Fibroblast of skin of abdomen (primary cell): ENCODE results near the gene DTD1.
"Not testable (repeated sequence)": the region's sequence is repeated elsewhere in the genome, so short reads cannot be mapped to it uniquely, and the experiment has no call there.

Experiments
- DNase-seq: peaks from one replicate; pipeline ENCODE4 v3.0.0-alpha.2; 2013

Gene DTD1

DNA sequence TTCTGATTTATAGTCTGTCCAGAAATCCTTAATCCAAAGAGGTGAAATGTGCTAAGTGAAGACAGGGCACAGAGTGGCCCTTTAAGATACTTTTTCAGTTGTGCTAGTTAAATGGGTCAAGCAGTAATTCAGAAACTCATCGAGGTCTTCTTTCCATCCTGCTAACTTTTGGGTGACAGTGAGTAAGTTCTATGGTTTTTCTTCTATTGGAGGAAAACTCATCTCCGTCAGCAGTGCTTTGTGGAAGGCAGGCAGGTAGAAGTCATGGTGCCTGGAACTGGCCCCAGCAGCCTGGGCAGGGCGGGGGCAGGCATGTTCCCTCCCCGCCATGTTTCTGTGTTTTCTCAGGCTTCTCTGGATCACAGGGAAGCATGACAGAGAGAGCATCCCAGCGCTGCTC, 159.2 kb downstream of the DTD1 start:
- no peak for DNase-seq

DNA sequence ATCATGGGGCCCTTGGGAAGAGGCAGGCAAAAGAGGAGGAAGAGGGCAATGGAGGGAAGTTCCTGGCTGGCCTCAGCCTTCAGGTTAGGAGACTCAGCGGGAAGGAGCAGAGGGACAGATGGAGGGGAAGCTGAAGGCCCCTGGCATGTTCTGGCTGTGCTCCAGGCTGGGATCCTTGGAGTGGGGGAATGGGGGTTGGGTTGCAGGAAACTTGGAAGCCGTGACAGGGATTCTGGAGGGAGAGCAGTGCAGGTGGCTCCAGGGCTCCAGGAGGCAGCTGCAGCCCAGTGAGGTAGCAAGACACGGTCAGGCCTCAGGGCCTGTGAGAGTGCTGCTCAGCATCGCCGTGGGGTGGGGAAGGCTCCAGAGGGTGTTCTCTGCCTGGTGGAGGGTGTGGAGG, 161.1 kb downstream of the DTD1 start:
- DNase-seq = no peak

DNA sequence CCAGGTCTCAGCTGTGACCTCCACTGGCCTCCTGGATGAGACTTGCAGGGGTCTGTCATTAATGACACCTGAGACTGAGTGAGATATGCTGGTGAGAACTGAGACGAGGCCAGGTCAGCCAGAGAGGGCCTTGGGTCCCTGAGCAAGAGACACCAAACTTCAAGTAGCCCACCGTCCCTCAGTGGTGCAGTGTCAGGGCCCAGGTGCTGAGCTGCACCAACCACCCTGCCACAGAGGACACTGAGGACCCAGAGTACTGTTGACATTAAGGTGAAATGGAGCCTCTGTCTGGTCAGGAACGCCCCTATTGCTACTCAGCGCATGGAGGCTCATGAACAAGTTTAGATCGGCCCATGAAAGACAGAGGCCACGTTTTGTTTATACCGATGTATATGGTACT, 161.7 kb downstream of the DTD1 start:
- no peak for DNase-seq

DNA sequence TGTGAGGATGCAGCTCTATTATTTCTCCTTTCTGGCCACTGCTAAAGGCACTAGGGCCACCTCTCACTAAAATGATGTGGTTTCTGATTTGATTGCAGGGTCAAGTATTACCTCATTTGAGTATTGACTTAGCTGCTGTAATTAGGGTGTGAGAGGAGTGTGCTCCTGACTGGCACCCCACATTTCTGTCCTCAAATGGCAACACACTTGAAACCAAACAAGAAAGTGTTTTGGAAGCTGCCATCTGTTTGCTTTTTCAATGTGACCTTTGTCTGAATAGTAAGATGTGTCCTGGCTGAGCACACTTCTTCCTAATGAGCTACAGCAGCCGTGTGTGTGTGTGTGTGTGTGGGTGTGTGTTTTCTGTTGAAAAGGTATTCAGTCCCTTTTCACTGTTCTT, 162.9 kb downstream of the DTD1 start:
- no peak for DNase-seq

DNA sequence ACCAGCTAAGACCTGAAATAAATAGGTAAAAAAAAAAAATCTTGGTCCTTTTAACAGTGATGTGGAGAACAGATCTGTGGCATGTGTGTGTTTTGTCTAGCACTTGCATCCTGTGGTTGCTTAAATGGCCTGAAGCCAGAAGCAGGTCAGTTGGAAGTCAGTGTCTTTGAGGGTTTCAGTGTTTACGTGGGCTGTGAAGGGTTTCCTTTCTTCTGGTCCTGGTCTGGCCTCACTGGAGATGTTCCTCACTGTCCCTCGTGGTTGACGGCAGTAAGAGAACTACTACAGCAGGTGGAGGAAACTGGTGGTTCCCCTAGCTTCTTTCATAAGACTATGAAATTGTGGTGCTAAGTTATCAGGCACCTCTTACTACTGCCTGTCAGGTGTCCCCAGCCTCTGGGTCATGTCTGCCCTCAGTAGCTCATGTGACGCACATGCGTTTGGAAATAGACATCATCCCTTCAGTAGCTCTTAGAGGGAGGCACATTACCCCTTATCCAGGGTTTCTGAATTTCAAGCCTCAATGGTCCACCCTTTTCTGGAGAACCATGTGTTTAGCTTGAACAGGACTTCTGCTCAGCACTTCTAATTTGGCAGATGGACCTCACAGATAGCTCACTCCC, 166.3 kb downstream of the DTD1 start:
- no peak for DNase-seq

DNA sequence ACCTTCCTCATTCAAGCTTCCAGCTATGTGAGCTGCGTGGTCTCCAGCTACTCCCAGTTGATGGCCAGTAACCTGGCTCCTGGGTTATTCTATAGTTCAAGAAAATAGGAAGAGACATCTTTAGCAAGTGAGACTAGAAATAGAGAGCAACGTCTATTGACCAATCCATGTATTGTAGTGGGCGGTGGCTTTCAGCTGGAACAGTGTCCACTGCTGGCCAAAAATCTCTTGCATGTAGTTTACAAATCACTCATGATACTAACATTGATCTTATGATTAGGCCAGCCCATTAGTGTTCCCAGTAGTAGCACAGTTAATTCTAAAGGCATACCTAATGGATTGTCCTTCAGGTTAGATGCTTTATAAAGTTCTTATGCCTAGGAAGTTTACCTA, 166.8 kb downstream of the DTD1 start:
- no peak for DNase-seq

DNA sequence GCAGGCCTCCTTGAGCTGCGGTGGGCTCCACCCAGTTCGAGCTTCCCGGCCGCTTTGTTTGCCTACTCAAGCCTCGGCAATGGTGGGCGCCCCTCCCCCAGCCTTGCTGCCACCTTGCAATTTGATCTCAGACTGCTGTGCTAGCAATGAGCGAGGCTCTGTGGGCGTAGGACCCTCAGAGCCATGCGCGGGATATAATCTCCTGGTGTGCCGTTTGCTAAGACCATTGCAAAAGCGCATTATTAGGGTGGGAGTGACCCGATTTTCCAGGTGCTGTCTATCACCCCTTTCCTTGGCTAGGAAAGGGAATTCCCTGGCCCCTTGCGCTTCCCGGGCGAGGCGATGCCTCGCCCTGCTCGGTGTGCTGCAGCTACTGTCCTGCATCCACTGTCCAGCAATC, 173.0 kb downstream of the DTD1 start:
- DNase-seq = not testable (repeated sequence)

DNA sequence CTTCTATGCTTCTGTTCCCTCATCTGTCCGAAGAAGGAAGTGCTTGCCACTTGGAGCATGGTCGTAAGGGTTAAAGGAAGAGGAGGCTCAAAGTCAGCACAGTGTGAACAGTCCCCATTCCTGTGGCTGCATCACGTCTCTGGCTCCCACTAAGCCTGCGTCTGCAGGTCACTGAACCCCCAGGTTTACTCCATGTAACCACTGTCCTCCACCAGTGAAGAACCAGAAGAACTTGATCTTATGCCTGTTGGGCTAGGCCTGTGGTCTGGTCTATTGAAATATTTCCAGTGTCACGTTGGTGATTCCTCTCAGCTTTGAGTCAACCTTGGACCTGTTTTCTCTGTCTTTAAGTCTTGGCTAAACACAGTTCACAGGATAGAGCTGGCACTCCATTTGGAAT, 179.8 kb downstream of the DTD1 start:
- DNase-seq = no peak

DNA sequence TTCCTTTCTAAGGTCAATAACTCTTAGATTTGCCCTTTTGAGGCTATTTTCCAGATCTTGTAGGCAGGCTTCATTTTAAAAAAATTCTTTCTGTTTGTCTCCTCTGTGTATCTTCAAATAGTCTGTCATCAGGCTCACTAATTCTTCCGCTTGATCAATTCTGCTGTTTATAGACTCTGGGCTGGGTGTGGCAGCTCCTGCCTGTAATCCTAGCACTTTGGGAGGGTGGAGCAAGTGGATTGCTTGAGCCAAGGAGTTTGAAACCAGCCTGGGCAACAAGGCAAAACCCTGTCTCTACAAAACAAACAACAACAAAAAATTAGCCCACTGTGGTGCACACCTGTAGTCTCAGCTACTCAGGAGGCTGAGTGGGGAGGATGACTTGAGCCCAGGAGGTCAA, 185.7 kb downstream of the DTD1 start:
- DNase-seq = no peak

DNA sequence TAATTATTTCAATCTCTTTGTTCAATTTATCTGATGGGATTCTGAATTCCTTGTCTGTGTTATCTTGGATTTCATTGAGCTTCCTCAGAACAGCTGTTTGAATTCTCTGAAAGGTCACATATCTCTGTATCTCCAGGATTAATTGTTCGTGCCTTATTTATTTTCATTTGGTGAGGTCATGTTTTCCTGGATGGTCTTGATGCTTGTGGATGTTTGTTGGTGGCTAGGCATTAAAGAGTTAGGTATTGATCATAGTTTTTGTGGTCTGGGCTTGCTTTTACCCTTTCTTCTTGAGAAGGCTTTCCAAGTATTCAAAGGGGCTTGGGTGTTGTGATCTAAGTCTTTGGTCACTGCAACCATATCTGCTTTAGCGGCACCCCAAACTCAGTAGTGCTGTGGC, 186.4 kb downstream of the DTD1 start:
- DNase-seq = no peak

DNA sequence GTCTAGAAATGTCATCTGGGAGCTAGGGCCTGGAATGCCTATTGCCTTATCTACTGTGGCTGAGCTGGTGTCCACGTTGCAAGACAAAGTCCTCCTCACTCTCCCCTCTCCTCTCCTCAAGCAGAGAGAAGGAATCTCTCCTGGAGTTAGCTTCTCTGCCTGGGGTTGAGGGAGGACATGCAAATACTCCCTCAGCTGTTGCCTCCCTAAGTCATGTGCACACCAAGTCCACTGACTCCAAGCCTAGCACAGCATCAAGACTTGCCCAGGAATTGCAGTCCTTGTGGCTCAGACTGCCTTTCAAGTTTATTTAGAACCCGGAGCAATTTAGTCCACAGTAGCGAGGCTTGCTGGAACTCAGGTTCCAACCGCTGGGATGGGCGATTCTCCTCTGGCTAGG, 187.8 kb downstream of the DTD1 start:
- no peak for DNase-seq

DNA sequence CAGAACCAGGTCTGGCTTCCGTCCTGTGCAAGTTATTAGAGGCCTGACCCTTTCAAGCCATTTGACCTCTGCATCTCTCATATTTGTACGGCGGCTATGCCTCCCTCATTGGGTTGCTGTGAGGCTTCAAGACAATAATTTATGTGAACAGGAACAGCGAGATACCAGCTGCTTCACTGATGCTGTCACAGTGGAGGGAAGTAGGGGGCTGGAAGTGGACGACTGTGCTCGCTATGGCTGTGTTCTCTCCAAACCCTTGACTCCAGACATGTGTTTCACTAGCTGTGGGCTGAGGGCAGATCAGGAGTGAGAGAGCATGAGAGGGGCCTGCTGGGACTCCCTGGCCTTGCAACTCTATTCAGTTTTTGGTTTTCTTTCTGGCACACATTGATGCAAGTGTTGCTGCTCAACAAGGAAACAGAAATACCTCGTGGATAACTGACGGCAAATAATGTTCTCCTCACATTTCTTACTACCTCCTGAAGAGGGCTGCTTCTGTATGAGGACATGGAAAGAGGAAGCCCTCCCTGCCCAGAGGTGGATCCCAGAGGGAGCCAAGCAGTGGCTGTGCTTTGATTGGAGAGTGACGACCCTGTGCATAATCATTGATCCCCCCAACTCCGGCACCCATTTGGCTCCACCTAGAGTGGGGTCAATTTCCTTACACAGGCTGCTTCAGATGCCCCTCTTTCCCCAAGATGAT, 191.0 kb downstream of the DTD1 start:
- DNase-seq = no peak

DNA sequence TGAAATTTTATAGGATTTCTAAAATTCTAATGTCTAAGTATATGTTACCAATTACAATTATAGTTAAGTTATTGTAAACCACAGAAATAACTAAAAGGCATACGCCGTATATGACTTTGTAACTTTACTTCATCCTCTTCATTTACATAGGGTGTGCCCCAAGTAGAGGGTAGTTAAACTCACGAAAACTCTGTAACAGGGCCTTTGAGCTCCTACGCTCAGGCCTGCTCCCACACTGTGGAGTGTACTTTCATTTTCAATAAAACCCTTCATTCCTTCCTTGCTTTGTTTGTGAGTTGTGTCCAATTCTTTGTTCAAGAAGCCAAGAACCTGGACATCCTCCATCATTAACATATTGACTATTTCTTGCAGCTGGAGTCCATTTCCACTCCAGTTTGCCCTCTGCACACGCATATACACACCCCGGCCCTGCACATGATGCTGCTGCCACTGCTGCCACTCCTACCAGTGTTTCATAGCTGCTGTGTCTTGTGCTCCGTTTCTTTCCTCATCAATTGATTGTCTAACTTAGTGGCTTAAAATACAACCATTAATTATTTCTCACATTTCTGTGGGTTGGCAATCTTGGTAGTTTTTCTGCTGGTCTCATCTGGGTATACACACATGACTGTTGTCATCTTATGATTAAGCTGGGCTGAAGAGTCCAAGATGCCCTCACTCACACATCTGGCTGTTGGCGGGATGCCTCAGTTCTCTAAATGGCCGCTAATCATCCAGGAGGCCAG, 192.7 kb downstream of the DTD1 start:
- DNase-seq = no peak

DNA sequence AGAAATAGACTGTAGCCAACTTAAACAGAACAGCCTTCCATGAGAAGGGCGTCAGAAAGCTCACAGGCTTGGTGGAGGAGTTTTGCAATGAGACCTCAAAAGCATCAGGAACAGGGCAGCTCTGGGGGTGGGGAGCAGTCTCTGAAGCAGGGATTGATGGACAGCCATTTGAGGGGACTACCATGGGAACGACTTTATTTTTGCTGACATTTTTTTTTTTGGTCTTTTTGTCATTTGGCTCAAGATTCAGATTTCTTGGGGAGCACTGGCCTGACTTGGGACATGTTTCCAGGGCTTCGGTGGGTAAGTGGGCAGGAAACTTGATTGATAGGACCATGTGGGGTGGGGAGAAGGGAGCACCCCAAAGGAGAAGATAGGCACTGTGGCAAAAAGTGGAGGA, 193.7 kb downstream of the DTD1 start:
- DNase-seq = no peak

DNA sequence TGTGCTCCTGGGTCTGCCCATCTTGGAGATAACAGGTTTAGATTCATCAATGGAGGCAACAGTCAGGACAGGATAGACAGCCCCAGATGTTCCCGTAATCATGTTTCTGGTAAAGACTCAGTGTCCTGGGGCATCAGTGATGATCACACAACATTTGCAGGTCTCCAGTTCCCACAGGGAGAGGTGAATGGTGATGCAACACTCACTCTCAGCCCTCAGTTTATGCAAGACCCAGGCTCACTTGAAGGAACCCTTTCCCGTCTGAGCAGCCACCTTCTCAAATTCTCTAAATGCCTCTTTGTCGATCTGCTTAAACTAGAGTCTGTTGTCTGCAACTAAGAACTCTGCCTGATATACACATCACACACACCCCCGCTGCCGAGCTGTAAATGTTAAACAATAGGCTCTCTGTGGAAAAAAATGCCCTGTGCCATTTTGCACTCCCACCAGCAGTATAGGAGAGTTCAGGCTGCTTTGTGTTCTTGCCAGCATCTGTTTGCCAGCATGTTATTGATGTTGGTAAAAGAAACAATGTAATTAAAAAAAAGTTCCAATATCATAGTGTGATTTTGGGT, 195.6 kb downstream of the DTD1 start:
- DNase-seq = no peak

DNA sequence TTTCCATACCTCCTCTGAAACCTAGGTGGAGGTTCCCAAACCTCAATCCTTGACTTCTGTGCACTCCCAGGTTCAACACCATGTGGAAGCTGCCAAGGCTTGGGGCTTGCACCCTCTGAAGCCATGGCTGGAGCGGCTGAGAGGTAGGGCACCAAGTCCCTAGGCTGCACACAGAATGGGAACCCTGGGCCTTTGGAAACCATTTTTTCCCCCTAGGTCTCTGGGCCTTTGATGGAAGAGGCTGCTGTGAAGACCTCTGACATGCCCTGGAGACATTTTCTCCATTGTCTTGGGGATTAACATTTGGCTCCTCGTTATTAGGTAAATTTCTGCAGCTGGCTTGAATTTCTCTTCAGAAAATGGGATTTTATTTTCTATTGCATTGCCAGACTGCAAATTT, 199.2 kb downstream of the DTD1 start:
- DNase-seq = not testable (repeated sequence)

DNA sequence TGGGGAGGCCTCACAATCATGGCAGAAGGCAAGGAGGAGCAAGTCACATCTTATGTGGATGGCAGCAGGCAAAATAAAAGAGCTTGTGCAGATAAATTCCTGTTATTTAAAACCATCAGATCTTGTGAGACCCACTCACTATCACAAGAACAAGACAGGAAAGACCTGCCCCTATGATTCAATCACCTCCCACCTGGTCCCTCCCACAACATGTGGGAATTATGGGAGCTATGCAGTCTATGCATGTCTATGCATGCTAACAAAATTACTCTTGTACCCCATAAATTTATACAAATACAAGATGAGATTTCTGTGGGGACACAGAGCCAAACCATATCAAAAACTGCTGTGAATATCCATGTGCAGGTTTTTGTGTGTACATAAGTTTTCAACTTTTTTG, 200.2 kb downstream of the DTD1 start:
- DNase-seq = no peak

DNA sequence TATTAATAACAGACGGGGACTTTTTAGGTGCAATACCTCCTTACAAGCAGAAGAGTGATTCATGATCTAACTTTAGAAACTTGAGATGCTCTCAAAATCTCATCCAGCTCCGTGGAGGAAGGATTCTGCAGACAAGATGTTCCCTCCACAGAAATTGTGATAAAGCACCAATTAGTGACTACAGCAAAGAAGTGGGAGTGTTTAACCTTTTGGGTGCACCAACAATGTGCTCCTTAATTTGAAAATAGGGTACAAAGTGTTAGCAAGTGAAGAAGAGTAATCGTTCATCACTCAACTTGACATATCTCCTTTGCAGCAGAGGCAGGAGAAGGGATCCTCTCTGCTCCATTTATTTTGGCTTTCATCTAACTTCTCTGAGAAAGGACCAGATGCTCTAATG, 202.9 kb downstream of the DTD1 start:
- DNase-seq = no peak

DNA sequence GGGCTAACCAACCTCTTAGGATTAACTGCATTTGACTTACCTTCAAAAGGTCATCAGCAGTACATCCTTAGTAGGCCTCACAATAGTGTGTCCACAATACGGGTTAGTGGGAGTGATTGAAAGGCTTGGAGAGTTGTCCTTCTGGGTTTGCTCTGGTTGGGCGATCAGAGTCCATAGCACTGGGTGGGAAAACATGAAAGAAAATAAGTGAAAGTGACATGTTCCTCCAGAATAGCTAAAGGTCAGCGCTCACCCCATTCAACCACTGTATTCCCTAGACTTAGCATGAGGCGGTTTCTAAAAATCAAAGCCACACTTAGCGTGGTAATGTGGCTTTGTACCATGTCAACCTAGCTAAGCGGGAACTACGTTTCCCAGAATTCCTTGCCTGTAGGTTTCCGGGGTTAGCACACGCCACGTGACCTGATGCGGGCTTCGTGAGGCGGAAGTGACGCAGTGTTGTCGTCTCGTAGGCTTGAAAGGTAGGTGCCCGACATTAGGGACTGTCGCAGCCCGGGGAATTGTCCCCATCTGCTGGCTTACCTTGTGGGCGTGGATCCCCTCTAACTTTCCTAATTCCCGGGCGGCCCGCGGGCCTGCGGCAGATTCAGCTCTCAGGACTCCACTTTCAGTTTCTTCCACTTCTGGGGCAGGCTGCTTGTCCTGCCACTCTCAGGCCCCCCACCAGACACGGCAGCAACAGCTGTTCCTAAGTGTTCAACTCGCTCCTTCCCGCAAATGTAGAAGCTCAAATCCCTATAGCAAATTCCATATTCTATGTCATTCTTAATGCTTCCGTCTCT, 206.0 kb downstream of the DTD1 start:
- peak; percentile 88 for DNase-seq

DNA sequence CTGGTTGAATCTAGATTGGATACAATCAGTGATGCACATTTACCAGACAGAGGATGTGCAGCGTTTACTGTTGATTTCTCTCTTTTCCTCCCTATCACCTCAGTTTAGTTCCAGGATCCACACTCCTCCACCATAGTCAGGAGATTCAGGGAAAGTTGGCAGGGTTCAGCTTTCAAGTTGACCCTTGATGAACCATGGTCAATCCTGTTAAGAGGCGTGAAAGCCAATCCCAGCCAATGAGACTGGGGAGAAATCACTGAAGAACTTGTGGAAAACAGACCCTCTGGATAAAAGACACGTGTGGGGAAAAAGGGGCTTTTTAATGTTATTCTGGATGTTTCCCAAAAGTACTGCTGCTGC, 206.6 kb downstream of the DTD1 start:
- no peak for DNase-seq

DNA sequence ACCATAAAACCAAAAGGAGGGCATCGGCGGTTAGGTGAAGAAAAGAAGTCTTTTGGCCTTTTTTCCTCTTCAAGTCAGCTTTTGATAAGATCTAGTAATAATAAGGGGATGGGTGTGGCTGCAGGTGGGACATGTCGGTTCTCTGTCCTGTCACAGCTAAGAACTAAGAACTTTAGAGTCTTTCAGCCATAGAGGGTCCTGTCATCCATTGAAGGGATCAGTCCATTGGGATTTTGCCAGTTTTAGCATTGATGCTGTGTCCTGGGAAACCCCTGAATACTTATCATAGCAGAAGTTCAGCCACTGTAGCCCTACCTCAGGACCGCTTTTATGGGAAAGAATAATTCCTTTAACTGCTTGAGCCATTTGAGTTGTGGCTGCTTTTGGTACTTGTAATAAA, 207.5 kb downstream of the DTD1 start:
- DNase-seq = no peak

DNA sequence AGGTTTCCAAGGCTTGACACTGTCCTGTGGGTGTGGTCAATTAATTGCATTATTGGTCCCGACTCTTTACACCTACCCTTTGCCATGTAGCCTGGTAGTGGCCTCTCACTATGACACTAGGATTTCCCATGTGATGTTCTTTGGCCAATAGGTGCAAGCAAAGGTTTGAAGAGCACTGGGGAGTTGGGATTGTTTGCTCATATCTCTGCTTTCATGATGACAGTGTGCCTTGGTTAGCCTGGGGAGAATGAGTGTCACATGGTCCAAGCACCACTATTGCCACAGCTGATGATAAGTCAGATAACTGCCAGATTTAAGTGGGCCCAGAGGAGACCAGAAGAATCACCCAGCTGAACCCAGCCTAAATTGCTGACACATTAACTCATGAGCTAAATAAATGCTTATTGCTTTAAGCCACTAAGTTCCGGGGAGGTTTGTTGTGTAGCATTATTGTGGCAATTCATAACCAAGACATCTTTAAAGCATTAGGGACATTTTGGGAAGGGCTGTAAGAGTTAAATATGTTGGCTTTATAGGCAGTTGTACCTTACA, 208.5 kb downstream of the DTD1 start:
- no peak for DNase-seq

DNA sequence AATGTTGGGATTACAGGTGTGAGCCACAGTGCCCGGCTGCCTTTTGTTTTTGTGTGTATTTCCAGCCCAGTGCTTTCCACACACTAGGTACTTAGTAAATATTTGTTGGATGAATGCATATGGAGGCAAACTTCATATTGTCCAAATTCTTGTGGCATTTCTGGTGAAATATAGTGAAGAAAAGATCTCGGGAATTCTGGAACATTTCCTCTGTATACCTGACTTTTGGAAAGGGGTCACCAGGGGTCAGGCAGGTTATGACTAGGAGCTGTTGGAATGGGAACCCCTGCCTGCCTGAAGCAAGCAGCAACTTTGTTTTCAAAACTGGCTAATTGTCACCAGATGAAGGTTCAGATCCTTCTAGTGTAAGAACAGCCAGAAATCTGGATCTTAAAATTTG, 213.7 kb downstream of the DTD1 start:
- no peak for DNase-seq
